NCI-H2107 (cell line): ENCODE results near the gene SYT9.
A peak's percentile ranks its signal among the peaks of the same experiment; 100 is the strongest.

Experiments used
- DNase-seq: peaks from one replicate; lab custom pipeline; 2025; lab: John Stamatoyannopoulos, UW

SYT9 gene

DNA sequence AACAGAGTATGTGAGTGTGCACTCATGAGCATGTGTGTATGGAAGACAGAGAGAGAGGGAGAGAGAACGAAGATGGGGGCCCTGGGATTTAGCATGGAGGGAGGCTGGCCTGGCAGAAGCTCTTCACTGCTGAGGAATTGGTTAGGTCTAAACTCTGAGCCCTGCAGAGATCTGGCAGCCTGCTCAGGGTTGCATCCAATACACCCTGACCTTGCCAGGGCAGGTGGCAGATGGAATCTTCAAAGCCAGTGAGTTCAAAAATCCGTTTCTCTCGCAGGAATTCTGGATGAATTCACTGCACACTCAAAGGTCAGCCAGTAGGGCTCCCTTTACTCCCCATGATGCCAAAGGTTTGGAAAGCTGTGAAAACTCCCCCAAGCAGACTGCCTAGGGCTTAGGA, 172.2 kb downstream of the SYT9 start:
- DNase-seq, result no peak

DNA sequence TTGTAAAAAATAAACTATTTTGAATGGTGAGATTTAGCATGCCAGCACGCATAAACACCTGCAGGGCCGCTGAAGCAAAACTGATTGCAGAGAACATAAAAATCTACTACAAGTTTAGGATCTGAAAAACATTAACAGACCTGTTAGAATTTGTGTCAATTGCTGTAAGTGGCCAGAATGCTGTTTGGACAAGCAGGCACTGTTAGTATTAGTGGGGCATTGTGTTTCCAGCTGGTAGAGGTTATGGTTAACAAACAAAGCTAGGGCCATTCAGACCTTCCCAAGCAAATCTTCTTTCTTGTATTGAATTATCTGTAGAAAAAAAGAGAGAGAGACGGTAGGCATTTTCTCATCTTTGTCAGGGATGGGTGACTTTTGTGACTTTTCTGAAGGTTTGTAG, 176.0 kb downstream of the SYT9 start:
- DNase-seq, result no peak

GRCh38 chr11:7428196-7428595, 176.5 kb downstream of the SYT9 start:
- DNase-seq, result no peak

DNA sequence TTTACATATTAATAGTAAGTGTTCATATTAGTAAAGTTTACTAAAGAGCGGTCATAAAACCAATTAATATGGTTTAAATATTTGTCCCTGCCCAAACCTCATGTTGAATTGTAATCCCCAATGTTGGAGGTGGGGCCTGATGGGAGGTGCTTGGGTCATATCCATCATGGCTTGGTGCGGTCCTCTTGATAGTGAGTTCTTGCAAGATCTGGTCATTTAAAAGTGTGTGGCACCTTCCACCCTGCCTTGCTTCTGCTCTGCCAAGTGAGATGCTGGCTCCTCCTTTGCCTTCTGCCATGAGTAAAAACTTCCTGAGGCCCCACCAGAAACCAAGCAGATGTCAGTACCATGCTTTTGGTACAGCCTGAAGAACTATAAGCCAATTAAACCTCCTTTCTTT, 178.8 kb downstream of the SYT9 start:
- DNase-seq, result no peak

DNA sequence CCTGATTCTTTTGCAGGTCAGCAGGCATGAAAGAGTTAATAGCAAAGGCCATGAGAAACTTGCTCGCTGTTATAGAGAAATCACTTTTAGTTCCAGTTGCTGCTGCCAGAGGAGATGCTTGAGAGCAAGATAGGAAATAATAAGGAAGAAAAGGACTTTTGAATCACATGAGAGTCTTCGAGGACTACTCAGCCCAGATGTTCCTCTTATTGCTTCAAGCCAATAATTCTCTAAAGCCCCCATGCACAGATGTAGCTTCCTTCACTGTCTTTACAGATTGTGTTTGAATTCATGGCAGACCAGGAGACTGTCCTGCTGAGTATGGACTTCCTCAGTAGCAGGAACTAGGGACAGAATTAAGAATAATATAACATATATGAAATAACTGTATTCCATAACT, 183.5 kb downstream of the SYT9 start:
- DNase-seq, result no peak

DNA sequence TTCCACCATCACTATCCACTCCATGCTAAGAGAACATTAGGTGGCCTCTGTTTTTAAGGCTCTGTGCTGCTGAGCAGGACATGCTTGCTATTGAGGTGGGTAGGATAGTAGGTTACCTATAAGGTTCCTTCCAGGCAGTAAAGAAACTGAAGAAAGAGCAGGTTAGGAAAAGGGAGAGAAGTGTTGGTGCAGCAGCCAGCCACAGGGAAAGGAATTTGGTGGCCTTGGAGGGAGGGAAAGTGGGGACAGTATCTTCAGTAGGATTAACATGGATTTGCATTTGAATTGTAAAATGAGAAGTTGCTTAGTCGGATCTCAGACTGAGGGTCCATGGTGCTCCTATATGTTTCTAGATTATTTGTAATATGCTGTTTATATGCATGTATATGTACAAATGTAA, 184.4 kb downstream of the SYT9 start:
- DNase-seq, result no peak

- no peak for DNase-seq
Observed at GRCh38 chr11:7436657-7437056, 185.0 kb downstream of the SYT9 start.

DNA sequence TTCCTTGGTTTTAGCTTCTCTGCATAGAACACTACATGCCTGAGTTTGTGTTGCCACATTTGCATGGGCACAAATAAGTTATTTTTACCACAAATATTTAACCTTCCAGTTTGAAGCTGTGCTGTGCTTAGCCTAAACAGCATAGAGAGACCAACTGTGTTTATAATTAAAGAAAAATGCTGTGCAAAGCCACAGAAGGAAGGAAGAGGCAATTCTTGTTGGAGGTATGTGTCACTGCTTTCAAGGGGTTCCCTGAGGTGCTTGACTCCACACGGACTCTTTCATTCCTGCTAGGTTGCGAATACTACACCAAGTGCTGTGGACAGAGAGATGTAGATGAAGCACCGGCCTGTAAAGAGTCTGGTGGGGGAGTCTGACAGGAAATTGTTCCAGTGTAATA, 186.0 kb downstream of the SYT9 start:
- no peak for DNase-seq

DNA sequence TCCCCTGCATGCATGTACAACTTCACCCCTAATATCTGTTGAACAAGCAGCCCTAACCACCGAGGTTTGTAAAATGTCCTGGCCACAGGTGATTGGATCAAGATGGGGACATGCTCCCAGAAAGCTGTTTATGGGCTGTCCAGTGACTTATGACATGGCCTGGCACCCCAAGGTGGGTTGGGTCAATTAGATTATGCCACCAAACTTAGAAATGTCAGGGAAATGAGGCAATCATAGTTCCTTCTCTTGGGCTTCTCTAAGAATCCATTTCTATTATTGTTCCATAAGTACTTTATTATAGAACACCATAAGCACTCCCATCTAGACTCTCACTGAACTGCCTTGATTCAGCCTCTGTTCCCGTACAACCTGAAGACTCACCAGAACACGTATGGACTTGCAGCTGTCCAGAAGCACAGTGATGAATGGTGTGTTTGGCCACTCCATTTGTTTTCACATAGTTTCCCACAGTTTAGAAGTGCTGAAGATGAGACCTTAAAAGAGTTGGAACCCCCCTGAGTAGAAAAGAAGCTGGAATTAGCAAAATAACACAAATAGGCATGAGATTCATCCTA, 188.1 kb downstream of the SYT9 start:
- DNase-seq, result no peak

GRCh38 chr11:7442588-7443215, 191.0 kb downstream of the SYT9 start:
- DNase-seq, result peak; percentile 1

- DNase-seq, result no peak
Observed at GRCh38 chr11:7444091-7444981, 192.6 kb downstream of the SYT9 start.

DNA sequence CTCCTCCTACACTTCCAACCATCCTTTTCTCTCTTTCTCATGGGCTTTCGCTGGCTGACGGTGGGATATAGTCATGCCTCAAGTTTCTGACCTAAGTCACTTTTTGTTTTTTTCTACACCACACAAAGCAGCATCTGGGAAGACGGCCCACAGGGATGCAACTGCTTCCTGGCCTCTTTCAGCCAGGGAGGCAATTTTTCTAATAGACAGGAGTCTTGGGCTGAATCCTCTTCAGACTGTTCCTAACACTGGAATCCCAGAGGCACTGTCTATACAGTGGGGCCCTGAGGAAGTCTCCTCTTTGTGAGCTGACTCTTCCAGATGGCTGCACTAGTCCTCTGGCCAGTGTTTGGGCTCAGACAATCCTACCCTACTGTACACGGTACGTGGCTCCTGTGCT, 193.9 kb downstream of the SYT9 start:
- no peak for DNase-seq

GRCh38 chr11:7448201-7448600, 196.5 kb downstream of the SYT9 start:
- no peak for DNase-seq

DNA sequence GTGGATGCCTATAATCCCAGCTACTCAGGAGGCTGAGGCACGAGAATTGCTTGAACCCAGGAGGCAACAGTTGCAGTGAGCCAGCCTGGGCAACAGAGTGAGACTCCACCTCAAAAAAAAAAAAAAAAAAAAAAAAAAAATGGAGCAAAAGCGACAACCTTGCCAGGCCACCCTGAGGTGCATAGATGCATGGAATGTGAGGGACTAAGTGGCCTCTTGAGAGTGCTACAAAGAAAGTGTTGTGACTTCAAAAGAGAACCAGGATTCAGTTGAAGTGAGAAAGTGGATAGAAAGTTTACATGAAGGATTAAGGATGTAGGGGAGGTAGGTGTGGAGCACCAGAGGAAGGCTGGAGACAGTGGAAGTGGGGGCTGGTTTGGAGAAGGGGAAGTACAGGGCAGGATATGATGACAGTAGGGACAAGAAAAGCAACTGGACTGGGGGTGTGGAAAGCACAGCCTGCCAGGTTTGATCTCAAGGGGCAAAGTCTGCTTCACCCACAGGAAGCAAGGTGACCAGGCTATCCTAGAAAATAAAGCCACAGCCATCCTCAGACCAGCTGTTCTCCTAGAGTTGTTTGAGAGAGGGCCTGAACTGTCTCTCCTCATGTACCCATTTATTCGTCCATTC, 197.6 kb downstream of the SYT9 start:
- DNase-seq, result no peak

DNA sequence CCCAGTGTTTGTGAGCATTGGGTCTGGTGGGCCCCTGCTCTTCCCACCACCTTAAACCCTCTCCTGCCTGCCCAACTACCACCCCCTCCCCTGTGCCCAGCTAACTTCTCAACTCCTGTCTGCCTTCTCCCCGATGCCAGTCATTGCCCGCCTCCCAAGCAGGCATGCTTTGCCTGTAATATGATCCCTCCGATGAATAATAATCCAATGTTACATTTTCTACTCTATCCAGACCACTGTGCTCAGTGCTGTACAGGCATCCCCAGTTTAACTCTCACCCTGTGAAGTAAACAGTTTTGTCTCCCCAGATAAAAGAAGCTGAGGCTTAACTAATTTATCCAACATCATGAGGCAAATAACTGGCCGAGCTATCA, 198.1 kb downstream of the SYT9 start:
- DNase-seq, result no peak

- DNase-seq, result no peak
Observed at GRCh38 chr11:7450836-7451235, 199.1 kb downstream of the SYT9 start.

- DNase-seq, result no peak
Observed at GRCh38 chr11:7451520-7451919, 199.8 kb downstream of the SYT9 start.

- DNase-seq, result no peak
Observed at GRCh38 chr11:7451952-7452494, 200.3 kb downstream of the SYT9 start.

DNA sequence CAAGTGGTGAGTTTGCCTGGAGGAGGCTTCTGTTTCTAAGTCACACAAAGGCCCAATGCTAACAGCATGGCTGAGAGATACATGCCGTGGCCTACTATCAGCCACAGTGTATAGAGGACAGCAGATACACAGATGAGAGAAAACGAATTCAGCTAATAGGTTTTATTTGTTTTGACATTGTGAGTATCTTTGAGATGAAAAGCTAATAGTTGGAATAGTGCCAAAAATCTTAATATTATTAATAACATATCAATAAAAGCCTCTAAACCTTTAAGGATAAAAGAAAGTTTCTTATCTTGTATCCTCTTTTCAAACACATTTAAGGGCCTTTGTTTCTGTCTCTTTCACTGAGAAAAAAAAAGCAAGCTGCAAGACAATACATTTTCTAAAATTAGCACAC, 203.2 kb downstream of the SYT9 start:
- DNase-seq, result no peak

DNA sequence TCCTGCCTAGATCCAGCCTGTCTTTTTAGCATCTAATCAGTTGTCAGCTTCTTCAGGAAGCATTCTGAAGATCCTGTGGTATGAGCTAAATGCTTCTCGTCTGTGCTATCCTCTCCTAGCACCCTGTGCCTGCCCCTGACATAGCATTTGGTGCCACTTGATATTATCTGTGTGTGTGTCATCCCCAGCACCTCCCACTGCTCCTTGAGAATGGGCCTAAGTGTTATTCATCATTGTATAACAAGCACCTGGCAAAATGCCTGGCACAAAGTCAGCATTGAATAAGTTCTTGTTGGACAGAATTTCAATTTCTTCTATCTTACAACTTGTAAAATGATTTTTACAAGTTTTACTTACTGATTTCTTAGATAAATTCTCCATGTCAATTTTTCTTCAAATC, 205.5 kb downstream of the SYT9 start:
- no peak for DNase-seq

DNA sequence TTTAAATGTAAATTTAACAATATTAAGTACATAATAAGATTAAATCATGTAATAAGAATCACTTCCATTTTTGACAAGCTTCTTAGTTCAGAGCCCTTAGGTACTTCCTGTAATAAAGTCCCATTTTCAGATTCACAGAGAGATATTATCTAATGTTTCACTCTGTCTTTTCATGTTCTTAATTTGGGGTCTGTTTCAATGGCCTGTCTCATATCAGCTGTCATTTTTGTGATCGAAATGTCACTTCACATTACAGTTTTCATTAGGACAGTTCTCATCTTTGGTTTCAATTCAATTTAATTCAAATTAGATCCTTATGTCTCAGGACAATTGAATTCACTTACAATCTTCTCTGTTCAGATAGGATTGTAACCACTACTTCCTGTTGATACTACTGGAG, 211.0 kb downstream of the SYT9 start:
- no peak for DNase-seq

- no peak for DNase-seq
Observed at GRCh38 chr11:7467652-7468051, 215.9 kb downstream of the SYT9 start.
